Measurements from ENCODE around the gene NOP10. TPM values are rescaled to one million over a fixed set of nuclear protein-coding genes. Genes with fewer than 3 reads are reported as not detected.

NOP10 gene
- total and polyA plus RNA-seq, 11 donors = 96.4 to 384 (median 151) TPM

DNA sequence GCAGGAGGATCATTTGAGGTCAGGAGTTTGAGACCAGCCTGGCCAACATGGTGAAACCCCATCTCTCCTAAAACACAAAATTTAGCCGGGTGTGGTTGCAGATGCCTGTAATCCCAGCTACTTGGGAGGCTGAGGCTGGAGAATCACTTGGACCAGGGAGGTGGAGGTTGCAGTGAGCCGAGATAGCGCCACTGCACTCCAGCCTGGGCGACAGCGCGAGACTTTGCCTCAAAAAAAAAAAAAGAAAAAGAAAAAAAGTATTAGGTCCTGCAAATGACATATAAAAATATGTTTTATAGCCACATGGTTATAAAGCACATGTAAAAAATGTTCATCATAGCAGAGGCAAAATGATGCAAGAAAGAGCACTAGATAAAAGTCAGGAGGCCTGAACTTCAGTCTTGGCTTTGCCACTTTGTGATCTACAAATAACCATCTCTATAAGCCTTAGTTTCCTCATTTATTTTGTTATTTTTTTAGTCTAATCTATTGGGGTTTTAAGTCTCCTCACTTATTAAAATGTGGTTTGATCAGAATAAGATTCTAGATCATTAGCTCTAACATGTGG is 10.3 kb downstream of the NOP10 start:
- WGBS, 4 donors = 97 to 98% (median 98%) methylated on average over 6 of the region's 6 CpGs
- DNase-seq = no peak
- peaks cover 0 to 74% (median 30%) of the 10 kb centered on the region in 12 donors for H3K4me1 ChIP-seq
- peaks cover 0 to 10% (median 0%) of the 10 kb centered on the region in 9 donors for H3K36me3 ChIP-seq
- ATAC-seq = no peak
- intact Hi-C loops (cut with DNase I) = loop anchor here in 3 of 10 donors (10.0 kb wide), 3 partner anchors 68 to 268 kb away; partner anchors contain the start of genes EMC7 (in 1 of the 3) and PGBD4 (in 1 of the 3)
- H3K4me3 ChIP-seq = no peak overlapping the region
- peak overlapping the region in 1 of 12 donors; percentile 39 for H3K27ac ChIP-seq
- TF ChIP-seq, protein P1, sequence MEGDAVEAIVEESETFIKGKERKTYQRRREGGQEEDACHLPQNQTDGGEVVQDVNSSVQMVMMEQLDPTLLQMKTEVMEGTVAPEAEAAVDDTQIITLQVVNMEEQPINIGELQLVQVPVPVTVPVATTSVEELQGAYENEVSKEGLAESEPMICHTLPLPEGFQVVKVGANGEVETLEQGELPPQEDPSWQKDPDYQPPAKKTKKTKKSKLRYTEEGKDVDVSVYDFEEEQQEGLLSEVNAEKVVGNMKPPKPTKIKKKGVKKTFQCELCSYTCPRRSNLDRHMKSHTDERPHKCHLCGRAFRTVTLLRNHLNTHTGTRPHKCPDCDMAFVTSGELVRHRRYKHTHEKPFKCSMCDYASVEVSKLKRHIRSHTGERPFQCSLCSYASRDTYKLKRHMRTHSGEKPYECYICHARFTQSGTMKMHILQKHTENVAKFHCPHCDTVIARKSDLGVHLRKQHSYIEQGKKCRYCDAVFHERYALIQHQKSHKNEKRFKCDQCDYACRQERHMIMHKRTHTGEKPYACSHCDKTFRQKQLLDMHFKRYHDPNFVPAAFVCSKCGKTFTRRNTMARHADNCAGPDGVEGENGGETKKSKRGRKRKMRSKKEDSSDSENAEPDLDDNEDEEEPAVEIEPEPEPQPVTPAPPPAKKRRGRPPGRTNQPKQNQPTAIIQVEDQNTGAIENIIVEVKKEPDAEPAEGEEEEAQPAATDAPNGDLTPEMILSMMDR (IDR thresholded peaks at IDR 0.05) = no peak
- TF ChIP-seq POLR2A (IDR thresholded peaks at IDR 0.05) = no peak
- H3K9me3 ChIP-seq = no peaks in the 10 kb centered on the region
- no peaks in the 10 kb centered on the region for H3K27me3 ChIP-seq

DNA sequence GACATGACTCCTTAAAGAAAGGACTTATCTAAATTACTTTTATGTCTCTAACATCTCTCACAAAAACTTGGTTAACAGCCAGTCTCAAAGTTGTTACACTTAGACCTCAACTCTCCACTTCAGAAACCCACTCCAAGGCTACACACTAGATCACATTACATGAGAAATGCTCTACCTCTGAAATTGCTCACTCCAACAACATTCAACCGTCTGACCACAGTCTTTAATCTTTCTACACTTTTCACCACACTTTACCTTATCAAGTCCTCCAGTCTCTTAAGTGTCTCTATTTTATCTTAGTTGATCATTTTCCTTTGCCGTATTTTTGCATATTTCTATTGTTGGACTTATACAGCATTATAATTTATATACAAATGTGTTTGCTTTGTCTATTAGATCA is 11.1 kb downstream of the NOP10 start:
- Histone ChIP-seq H3K4me1 (peaks cover 0 to 74% (median 27%) of the 10 kb centered on the region in 12 donors), H3K9me3 (no peaks in the 10 kb centered on the region), H3K27ac (peak overlapping the region in 1 of 12 donors; percentile 39), H3K36me3 (peaks cover 0 to 10% (median 0%) of the 10 kb centered on the region in 9 donors), H3K4me3 (no peak overlapping the region), H3K27me3 (no peaks in the 10 kb centered on the region)
- TF ChIP-seq POLR2A (IDR thresholded peaks at IDR 0.05) = no peak
- TF ChIP-seq, protein P1 (IDR thresholded peaks at IDR 0.05) = no peak
- no peak for ATAC-seq
- DNase-seq = no peak
- intact Hi-C loops (cut with DNase I) = loop anchor here in 3 of 10 donors (10.0 kb wide), 3 partner anchors 67 to 267 kb away; partner anchors contain the start of genes EMC7 (in 1 of the 3) and PGBD4 (in 1 of the 3)
- 40 to 65% (median 63%) methylated on average over 2 of the region's 2 CpGs for WGBS, 4 donors

DNA sequence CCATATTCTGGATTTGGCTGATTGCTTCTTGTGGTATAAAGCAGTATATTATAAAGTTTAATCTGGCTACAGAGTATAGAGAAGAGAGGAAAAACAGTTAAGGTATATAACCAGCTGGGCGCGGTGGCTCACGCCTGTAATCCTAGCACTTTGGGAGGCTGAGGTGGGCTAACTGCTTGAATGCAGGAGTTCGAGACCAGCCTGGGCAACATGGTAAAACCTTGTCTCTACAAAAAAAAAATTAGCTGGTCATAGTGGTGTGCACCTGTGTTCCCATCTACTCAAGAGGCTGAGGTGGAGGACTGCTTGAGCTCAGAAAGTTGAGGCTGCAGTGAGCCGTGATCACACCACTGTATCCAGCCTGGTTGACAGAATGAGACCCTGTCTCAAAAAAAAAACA is 12.7 kb downstream of the NOP10 start:
- intact Hi-C loops (cut with DNase I) = loop anchor here in 3 of 10 donors (10.0 kb wide), 3 partner anchors 65 to 265 kb away; partner anchors contain the start of genes EMC7 (in 1 of the 3) and PGBD4 (in 1 of the 3)
- H3K27ac ChIP-seq = no peak overlapping the region
- H3K27me3 ChIP-seq = no peaks in the 10 kb centered on the region
- 95 to 99% (median 97%) methylated on average over 5 of the region's 5 CpGs for WGBS, 4 donors
- TF ChIP-seq, protein P1 (IDR thresholded peaks at IDR 0.05) = no peak
- no peak for TF ChIP-seq POLR2A (IDR thresholded peaks at IDR 0.05)
- ATAC-seq (no peak), DNase-seq (no peak)
- peaks cover 0 to 10% (median 0%) of the 10 kb centered on the region in 9 donors for H3K36me3 ChIP-seq
- no peak overlapping the region for H3K4me3 ChIP-seq
- no peaks in the 10 kb centered on the region for H3K9me3 ChIP-seq
- peaks cover 0 to 59% (median 14%) of the 10 kb centered on the region in 12 donors for H3K4me1 ChIP-seq

DNA sequence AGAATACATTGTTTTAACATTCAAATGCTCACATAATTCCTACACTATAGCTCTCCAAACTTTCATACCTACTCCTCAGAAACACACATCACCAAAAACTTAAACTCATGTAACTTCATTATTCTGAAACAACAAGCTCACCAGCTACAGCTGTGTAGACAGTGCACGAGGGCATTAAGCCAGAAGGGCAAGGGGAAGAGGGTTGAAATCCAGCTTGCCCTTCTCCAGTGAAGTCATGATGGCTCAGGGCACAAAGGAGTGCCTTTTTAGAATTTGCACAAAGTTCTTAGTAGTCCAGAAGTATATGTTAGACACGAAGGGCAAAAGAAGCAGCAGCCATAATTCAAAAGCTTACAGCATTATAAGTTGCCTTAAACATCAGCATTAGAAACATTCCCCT is 13.9 kb downstream of the NOP10 start:
- DNase-seq = no peak
- Histone ChIP-seq H3K9me3 (no peaks in the 10 kb centered on the region), H3K4me3 (no peak overlapping the region), H3K27ac (peak overlapping the region in 1 of 12 donors; percentile 47), H3K36me3 (peaks cover 0 to 10% (median 0%) of the 10 kb centered on the region in 9 donors), H3K27me3 (no peaks in the 10 kb centered on the region), H3K4me1 (peaks cover 0 to 46% (median 2%) of the 10 kb centered on the region in 12 donors)
- no peak for ATAC-seq
- TF ChIP-seq POLR2A (IDR thresholded peaks at IDR 0.05) = no peak
- TF ChIP-seq, protein P1 (IDR thresholded peaks at IDR 0.05) = no peak
- intact Hi-C loops (cut with DNase I) = loop anchor here in 1 of 10 donors (10.0 kb wide), 1 partner anchor 54 kb away; no protein-coding TSS in a partner anchor
- whole genome bisulfite sequencing, 4 donors = 78 to 90% (median 83%) methylated on average over 2 of the region's 2 CpGs

Measured in heart left ventricle (tissue), 16 donors.